T-helper 1 cell (primary cell): ENCODE measurements around the gene XRRA1.

Source experiments
- DNase-seq, 5 donors: peaks; one replicate each; pipeline ENCODE4 v3.0.0-alpha.2; 2012 to 2020

Gene XRRA1

DNA sequence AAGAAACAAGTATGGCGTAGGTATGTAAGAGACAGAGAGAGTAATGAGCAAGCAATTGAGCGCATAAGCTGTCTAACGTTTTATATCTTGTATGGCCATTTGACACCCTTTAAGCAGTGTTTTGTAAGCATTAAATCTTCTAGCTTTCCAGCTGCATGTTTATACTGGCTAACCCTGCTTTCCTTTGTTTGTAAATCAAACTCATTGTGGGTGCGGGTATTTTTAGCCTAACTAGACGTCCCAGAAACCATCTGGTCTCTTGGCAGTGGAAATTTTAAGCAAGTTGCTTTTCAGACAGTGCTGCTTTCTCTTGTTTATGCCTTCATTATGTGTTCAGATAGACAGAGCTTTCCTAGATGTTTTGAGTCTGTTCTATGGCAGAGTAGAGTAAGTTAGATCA is 126.7 kb downstream of the XRRA1 start:
- DNase-seq: no peak

DNA sequence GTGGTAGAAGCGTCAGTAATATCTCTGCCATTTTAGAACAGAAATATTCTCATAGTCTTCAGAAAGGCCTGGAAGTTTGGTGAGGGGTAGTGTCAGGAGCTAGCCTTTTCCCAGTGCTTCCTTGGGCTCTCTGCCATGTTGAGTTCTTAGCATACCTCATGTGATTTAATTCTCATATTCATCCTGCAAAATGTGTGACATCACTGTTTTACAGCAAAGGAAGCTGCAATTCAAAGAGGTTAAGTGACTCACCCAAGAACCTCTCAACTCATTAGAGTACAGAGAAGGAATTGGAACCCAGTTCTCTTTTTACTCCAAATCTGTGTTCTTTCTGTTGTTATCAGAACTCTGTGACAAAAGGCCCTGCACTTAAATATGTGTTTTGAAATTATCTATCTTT is 128.1 kb downstream of the XRRA1 start:
- peak in 1 of 5 donors; percentile 6 for DNase-seq

DNA sequence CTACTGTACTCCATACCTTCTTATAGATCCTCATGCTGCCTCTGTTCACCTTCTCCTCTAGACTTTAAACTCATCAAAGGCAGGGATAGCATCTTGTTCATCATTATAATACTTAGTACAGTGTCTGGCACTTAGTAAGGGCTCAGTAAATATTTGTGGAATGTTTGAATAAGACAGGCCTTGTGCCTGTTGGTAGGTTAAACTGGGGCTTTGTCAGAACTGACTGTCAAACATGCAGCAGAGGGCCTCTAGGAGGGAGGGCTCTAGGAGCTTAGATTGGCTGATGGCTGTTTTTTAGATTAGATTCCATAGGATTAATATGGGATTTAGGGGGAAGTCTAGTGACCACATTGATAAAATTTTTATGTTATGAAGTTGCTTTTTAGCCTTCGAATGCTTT is 129.5 kb downstream of the XRRA1 start:
- no peak for DNase-seq

DNA sequence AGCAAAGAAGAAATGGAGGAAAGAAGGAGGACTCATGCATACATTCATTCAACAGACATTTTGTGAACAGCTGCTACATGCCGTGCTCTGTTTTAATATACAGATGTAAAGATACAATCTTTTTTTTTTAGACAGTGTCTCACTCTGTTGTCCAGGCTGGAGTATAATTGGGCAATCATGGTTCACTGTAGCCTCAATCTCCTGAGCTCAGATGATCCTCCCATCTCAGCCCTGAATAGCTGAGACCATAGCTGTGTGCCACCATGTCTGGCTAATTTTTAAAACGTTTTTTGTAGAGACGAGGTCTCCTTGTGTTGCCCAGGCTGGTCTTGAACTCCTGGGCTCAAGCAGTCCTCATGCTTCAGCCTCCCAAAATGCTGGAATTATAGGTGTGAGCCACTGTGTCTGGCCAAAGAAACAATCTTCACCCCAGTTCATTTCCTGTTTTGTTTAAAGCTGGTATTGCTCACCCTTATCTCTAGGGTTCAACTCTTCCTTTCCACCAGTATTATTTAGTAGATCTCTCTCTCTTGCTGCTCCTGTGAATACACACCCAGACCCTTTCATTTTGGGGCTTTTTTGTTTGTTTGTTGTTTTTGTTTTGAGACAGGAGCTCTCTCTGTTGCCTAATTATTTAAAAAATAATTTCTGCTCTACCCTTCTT is 130.5 kb downstream of the XRRA1 start:
- no peak for DNase-seq

DNA sequence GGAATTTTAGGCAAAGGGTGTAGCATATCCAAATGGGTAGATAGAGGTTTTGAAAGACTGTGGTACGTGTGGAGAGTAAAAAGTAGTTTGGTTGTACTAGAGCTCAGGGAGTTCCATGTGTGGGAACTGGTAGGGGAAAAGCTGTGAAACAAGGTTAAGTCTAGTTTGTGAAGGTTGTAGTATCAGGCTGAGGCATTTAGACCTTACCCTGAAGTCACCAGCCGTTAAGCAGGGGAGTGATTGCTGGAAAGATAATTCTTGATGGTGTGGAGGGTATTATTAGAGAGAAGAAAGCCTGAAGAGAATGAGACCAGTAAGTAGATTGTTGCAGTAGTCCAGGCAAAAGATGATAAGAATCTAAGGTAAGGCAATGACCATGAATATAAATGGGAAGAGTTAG is 132.2 kb downstream of the XRRA1 start:
- DNase-seq: no peak

DNA sequence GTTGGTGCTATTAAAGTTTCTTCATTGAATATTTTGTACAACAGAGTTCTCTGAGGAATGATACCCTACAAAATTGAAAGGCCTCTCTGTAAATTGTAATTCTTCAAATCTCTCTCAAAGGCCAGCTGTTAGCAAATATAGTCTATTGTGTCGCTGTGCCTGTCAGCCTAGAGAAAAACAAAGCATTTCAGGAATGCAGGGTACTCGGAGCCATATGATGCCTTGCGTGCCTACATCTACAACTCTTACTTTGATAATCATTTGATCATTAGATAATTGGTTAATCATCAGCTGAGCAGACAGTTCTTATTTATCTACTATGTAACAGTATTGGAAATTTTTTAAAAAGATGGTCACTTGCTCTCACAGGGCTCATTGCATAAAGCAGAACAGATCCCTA is 132.9 kb downstream of the XRRA1 start:
- no peak for DNase-seq

DNA sequence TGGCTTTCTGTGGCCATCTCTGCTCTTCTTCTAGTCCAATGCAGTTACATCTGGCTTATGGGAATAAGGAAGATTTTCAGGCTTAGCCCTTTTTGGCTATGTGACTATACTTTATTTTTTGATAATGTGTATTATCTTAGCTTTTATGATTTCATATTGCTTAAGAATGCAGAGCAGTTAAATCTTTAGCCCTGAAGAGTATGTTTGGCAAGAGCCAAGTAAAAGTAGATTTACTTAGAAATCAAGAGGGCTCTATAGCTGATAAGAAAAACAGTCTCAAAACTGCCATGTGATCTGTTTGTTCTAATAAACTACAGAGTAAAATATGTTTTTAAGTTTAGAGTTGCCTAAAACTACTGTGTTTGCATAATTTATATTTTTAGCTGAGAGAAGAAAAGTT is 139.1 kb downstream of the XRRA1 start:
- no peak for DNase-seq

DNA sequence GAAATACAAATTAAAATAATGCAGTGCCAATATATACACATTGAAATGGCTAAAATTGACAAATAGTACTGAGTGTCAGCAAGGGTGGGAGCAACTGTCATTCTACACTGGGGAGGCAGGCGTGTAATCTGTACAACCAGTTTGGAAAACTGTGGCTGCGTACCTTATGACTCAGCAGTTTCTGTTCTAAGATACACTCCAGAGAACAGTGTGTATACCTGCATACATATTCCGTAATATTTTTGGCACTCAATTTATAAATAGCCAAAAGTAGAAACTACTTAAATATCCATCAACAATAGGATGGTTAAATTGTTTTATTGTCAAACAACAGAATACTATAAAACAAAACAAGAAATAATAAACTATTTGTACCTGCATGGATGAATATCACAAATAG is 142.6 kb downstream of the XRRA1 start:
- DNase-seq: no peak

DNA sequence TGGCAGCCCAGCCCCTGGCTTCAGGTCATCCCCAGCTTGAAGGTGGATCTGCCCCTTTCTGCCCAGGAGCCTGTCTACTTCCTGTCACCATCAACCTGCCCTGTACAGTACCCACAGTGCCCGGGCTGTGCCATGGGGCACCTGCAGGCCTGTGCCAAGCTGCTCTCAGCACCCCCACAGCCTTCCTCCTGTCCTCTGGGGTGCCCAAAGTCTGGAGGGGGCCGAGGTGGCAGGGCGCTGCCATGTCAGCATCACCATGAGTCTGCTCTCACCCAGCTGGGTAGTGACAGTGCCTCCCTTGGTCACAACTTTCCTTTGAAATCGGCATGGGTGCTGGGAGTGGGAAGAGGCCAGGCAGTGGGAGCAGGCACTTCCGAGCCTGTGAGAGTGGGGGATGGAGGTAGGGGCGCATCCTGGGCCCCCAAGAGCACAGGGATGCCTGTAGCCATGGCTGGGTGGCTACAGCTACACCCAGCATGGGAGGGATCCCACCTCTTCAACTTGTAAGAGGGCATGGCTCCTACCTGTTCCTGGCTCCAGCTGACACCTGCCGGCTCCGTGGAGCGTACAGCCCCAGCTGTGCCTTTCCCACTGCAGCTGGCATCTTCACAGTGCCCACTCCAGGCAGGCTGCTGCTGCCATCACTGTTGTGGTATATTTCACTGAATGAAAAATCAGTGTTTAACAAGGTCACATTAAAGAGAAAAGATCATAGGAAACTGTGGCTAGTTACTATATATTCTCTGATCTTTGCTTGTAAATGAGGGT is 157.4 kb downstream of the XRRA1 start:
- no peak for DNase-seq
